B cell (primary cell): Measurements from ENCODE around the gene NT5C3A. TPM values are rescaled to one million over a fixed set of nuclear protein-coding genes. Genes with fewer than 3 reads are reported as not detected.

Experiments used
- ATAC-seq: fragments of 200-7000 bp; cut with Tn5 transposase; one replicate; pipeline ENCODE4 v1.10.0; 2021; ENCODE audit warnings: low read depth, mild to moderate bottlenecking, moderate number of reproducible peaks, moderate library complexity
- CTCF ChIA-PET: fragments of 350-600 bp; sonication (Branson Sonifier 250); formaldehyde crosslinking; loops from one replicate; lab custom pipeline; 2021; ENCODE audit warnings: antibody characterized with exemption, inconsistent platforms; lab: Charles Lee
- POLR2A ChIA-PET: fragments of 350-600 bp; sonication (Branson Sonifier 250); formaldehyde crosslinking; loops from one replicate; lab custom pipeline; 2021; ENCODE audit warnings: antibody characterized with exemption; lab: Charles Lee
- DNase-seq: peaks from one replicate; pipeline ENCODE4 v3.0.0; 2013
- H2AFZ ChIP-seq: 2 replicates; pipeline ENCODE4 v1.6.1; 2012; ENCODE audit warnings: mild to moderate bottlenecking, low read depth, low read length; ENCODE audit not compliant: insufficient read depth, poor library complexity, severe bottlenecking
- H3K27ac ChIP-seq, 2 donors: 1 replicate in 1 of 2; 2 replicates in 1 of 2; pipeline ENCODE4 v1.5.1; 2012 to 2013; ENCODE audit warnings: low read length in 2 of 2, mild to moderate bottlenecking in 2 of 2, moderate library complexity in 1 of 2
- H3K27me3 ChIP-seq, 4 experiments: fragments of 200-600 bp in 1 of 4; sonication (generic) in 1 of 4; replicated peaks in 1 of 4; 1 replicate in 2 of 4; 2 replicates in 2 of 4; pipeline versions ENCODE4 v1.6.1 to v1.7.0; 2013 to 2016; ENCODE audit warnings: low read length in 3 of 4, mild to moderate bottlenecking in 2 of 4, mixed read lengths in 1 of 4, moderate library complexity in 1 of 4; ENCODE audit not compliant: insufficient read depth in 4 of 4, control insufficient read depth in 3 of 4; ENCODE audit errors: control extremely low read depth in 1 of 4
- H3K36me3 ChIP-seq, 2 experiments: replicated peaks in 1 of 2; 1 replicate in 1 of 2; 2 replicates in 1 of 2; pipeline versions ENCODE4 v1.6.1 to v1.7.1; 2013; ENCODE audit warnings: low read length in 1 of 2; ENCODE audit not compliant: insufficient read depth in 2 of 2, control insufficient read depth in 1 of 2; ENCODE audit errors: control extremely low read depth in 1 of 2, extremely low read depth in 1 of 2
- H3K4me1 ChIP-seq, 2 donors: fragments of 200-600 bp in 1 of 2; sonication (generic) in 1 of 2; 1 replicate in 1 of 2; 2 replicates in 1 of 2; pipeline versions ENCODE4 v1.5.1 to v1.6.1; 2013 to 2017; ENCODE audit warnings: low read length in 2 of 2; ENCODE audit not compliant: control insufficient read depth in 2 of 2, insufficient read depth in 2 of 2
- H3K4me2 ChIP-seq: replicated peaks from 2 replicates; pipeline ENCODE3; 2012; ENCODE audit warnings: mild to moderate bottlenecking, low read depth, low read length; ENCODE audit not compliant: poor library complexity, severe bottlenecking
- H3K4me3 ChIP-seq, 5 experiments: fragments of 200-600 bp in 1 of 5; sonication (generic) in 1 of 5; 1 replicate in 3 of 5; 2 replicates in 2 of 5; pipeline versions ENCODE4 v1.5.1 to v1.7.0; 2011 to 2016; ENCODE audit warnings: low read length in 4 of 5, mild to moderate bottlenecking in 4 of 5, low read depth in 2 of 5, control low read depth in 1 of 5, moderate library complexity in 1 of 5; ENCODE audit not compliant: insufficient read depth in 1 of 5; ENCODE audit errors: control extremely low read depth in 1 of 5, extremely low read depth in 1 of 5
- H3K79me2 ChIP-seq: fragments of 200-600 bp; sonication (generic); one replicate; pipeline ENCODE4 v1.6.0; 2016; ENCODE audit warnings: low read length; ENCODE audit not compliant: control insufficient read depth, insufficient read depth
- H3K9ac ChIP-seq: fragments of 200-600 bp; sonication (generic); 2 replicates; pipeline ENCODE4 v1.6.1; 2017; ENCODE audit warnings: mild to moderate bottlenecking, low read length, moderate library complexity
- H3K9me3 ChIP-seq, 3 donors: one replicate each; pipeline versions ENCODE4 v1.6.1 to v1.7.1; 2013; ENCODE audit warnings: low read length in 2 of 3; ENCODE audit not compliant: control insufficient read depth in 2 of 3, insufficient read depth in 1 of 3; ENCODE audit errors: control extremely low read depth in 1 of 3
- H4K20me1 ChIP-seq: 2 replicates; pipeline ENCODE4 v1.6.0; 2012; ENCODE audit warnings: mild to moderate bottlenecking, low read length; ENCODE audit not compliant: insufficient read depth, control insufficient read depth, poor library complexity, severe bottlenecking
- H3K27ac Mint-ChIP-seq: one replicate; pipeline ENCODE4 v1.8.0; 2021; ENCODE audit warnings: mixed read lengths
- H3K27me3 Mint-ChIP-seq: one replicate; pipeline ENCODE4 v1.8.0; 2021; ENCODE audit warnings: mixed read lengths
- H3K4me1 Mint-ChIP-seq: one replicate; pipeline ENCODE4 v1.8.0; 2021; ENCODE audit warnings: mixed read lengths
- H3K4me3 Mint-ChIP-seq: one replicate; pipeline ENCODE4 v1.8.0; 2021; ENCODE audit warnings: mixed read lengths
- H3K9me3 Mint-ChIP-seq: one replicate; pipeline ENCODE4 v1.8.0; 2022; ENCODE audit warnings: mixed read lengths; ENCODE audit not compliant: insufficient read depth
- EZH2 ChIP-seq: IDR thresholded peaks from 2 replicates; pipeline ENCODE4 v1.6.1; 2012; ENCODE audit warnings: borderline replicate concordance, low read depth, mild to moderate bottlenecking, moderate library complexity, low read length; ENCODE audit not compliant: insufficient read depth, poor library complexity, severe bottlenecking
- WGBS: methylation state at CpG from one replicate; pipeline ENCODE4 v1.1.5; 2013; ENCODE audit warnings: missing lambda C conversion rate; ENCODE audit not compliant: insufficient coverage; 5-methylcytosine and 5-hydroxymethylcytosine counted together
- intact Hi-C: fragments of 100-400 bp; cut with micrococcal nuclease; formaldehyde crosslinking; loops from one replicate; pipeline ENCODE4 v1.10.0; 2022
- polyA plus RNA-seq: library from polyadenylated mRNA; depleted of rRNA; stranded (reverse); fragments of >200 nt; gene quantifications from 2 replicates; pipeline ENCODE4 v1.2.3, GENCODE V29; 2012
- total RNA-seq, 2 donors: library from RNA; stranded (reverse); fragments of 120-200 nt in 1 of 2; gene quantifications; 1 replicate in 1 of 2; 2 replicates in 1 of 2; pipeline versions ENCODE4 v1.2.3 to v1.2.4, GENCODE V29; 2013 to 2022
- TF ChIP-seq, protein P1 (sequence below): fragments of 200-600 bp; IDR thresholded peaks from one replicate; pipeline ENCODE4 v1.8.0; 2022; ENCODE audit warnings: antibody characterized with exemption, mild to moderate bottlenecking

Gene NT5C3A
- total and polyA plus RNA-seq, 2 donors (not counting 1 experiment from before 2014, with no cell fraction given), result 37.3 to 41.0 TPM

- Histone ChIP-seq H2AFZ (no peak overlapping the region), H3K9me3 (peaks cover 0 to 2% (median 0%) of the 10 kb centered on the region in 3 donors), H4K20me1 (no peaks in the 10 kb centered on the region), H3K27me3 (no peaks in the 10 kb centered on the region), H3K4me1 (peaks cover 15 to 16% of the 10 kb centered on the region in 2 donors), H3K4me3 (no peak overlapping the region), H3K79me2 (peaks cover 14% of the 10 kb centered on the region), H3K4me2 (no peak overlapping the region), H3K27ac (no peak overlapping the region), H3K36me3 (peaks cover 11 to 46% of the 10 kb centered on the region in 2 experiments), H3K9ac (no peak overlapping the region)
- no peak for DNase-seq
- ChIA-PET POLR2A (no interaction called here), CTCF (no interaction called here)
- TF ChIP-seq, protein P1, sequence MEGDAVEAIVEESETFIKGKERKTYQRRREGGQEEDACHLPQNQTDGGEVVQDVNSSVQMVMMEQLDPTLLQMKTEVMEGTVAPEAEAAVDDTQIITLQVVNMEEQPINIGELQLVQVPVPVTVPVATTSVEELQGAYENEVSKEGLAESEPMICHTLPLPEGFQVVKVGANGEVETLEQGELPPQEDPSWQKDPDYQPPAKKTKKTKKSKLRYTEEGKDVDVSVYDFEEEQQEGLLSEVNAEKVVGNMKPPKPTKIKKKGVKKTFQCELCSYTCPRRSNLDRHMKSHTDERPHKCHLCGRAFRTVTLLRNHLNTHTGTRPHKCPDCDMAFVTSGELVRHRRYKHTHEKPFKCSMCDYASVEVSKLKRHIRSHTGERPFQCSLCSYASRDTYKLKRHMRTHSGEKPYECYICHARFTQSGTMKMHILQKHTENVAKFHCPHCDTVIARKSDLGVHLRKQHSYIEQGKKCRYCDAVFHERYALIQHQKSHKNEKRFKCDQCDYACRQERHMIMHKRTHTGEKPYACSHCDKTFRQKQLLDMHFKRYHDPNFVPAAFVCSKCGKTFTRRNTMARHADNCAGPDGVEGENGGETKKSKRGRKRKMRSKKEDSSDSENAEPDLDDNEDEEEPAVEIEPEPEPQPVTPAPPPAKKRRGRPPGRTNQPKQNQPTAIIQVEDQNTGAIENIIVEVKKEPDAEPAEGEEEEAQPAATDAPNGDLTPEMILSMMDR, result no peak
- no peak for TF ChIP-seq EZH2
- no peaks in the 10 kb centered on the region for H3K27me3 Mint-ChIP-seq
- 97% methylated on average over 4 of the region's 4 CpGs for WGBS
- no peak overlapping the region for H3K27ac Mint-ChIP-seq
- H3K9me3 Mint-ChIP-seq, result peaks cover 2% of the 10 kb centered on the region
- no peak for ATAC-seq
- intact Hi-C loops, result no loop called here
- H3K4me3 Mint-ChIP-seq, result no peak overlapping the region
- H3K4me1 Mint-ChIP-seq, result peaks cover 15% of the 10 kb centered on the region
Measured at GRCh38 chr7:33093266-33093665, 30.7 kb upstream of the NT5C3A start.

DNA sequence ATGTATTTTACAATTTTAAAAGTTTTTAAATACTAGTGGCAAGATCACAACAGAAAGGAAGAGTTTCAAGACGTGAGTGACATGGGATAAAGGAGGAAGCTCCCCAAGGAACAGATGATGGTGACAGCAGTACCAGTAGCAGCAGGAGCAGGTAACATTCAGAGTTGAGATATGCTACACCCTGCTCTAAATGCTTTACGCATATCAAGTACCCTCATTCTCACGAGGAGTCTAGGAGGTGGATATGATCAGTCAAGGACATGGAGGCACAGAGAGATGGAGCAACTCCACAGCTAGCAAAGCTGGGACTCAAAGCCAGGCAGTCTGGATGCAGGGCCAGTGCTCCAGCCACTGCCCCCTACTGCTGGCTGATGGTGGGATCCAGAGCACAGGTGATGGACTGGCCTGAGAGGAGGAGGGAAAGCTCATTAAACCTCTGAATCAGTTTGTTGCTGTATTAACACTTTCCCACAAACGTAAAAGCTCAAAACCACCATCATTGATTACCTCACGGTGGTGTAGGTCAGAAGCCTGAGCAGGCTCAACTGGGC is 29.1 kb upstream of the NT5C3A start:
- peaks cover 2% of the 10 kb centered on the region for H3K9me3 Mint-ChIP-seq
- Histone ChIP-seq H3K9me3 (peaks cover 0 to 2% (median 0%) of the 10 kb centered on the region in 3 donors), H3K36me3 (peaks cover 8 to 33% of the 10 kb centered on the region in 2 experiments), H3K27me3 (no peaks in the 10 kb centered on the region), H3K79me2 (no peaks in the 10 kb centered on the region), H3K4me2 (no peak overlapping the region), H3K4me1 (peaks cover 5 to 8% of the 10 kb centered on the region in 2 donors), H3K4me3 (no peak overlapping the region), H2AFZ (no peak overlapping the region), H4K20me1 (no peaks in the 10 kb centered on the region), H3K9ac (no peak overlapping the region), H3K27ac (no peak overlapping the region)
- ChIA-PET POLR2A (no interaction called here), CTCF (interaction anchor here (0.9 kb wide), 1 partner anchor 31 kb away, joined by 3 read pairs; no protein-coding TSS in a partner anchor)
- H3K4me3 Mint-ChIP-seq, result no peak overlapping the region
- H3K27me3 Mint-ChIP-seq, result no peaks in the 10 kb centered on the region
- ATAC-seq, result no peak
- DNase-seq, result no peak
- peaks cover 13% of the 10 kb centered on the region for H3K4me1 Mint-ChIP-seq
- TF ChIP-seq, protein P1, result no peak
- TF ChIP-seq EZH2, result no peak
- intact Hi-C loops, result no loop called here
- H3K27ac Mint-ChIP-seq, result no peak overlapping the region
- 89% methylated on average over 5 of the region's 5 CpGs for WGBS
